ENCODE results near the gene THOC6.
"Not testable (repeated sequence)": the region's sequence is repeated elsewhere in the genome, so short reads cannot be mapped to it uniquely, and the experiment has no call there.

The THOC6 gene

GRCh38 chr16:3057181-3058138, 33.6 kb downstream of the THOC6 start:
- no peak for DNase-seq

- DNase-seq = peak; percentile 70
These were observed 34.5 kb downstream of the THOC6 start for GRCh38 chr16:3058139-3059030.

GRCh38 chr16:3059041-3059722, 35.3 kb downstream of the THOC6 start:
- DNase-seq = peak; percentile 92

GRCh38 chr16:3059723-3060242, 35.9 kb downstream of the THOC6 start:
- no peak for DNase-seq

- DNase-seq = no peak
These were observed 36.7 kb downstream of the THOC6 start for GRCh38 chr16:3060339-3061127.

- no peak for DNase-seq
These were observed 38.7 kb downstream of the THOC6 start for GRCh38 chr16:3062553-3062952.

- no peak for DNase-seq
These were observed 40.0 kb downstream of the THOC6 start for GRCh38 chr16:3063625-3064386.

- DNase-seq = no peak
These were observed 41.4 kb downstream of the THOC6 start, which contains the start of gene IL32 for GRCh38 chr16:3065069-3065741. Gene IL32 (plus strand): TSS chr16:3065640. CDS start chr16:3065812, 172 bp downstream.

GRCh38 chr16:3065742-3066439, 42.1 kb downstream of the THOC6 start:
- no peak for DNase-seq

- no peak for DNase-seq
These were observed 42.6 kb downstream of the THOC6 start for GRCh38 chr16:3066440-3066748.

- DNase-seq = no peak
These were observed 44.7 kb downstream of the THOC6 start for GRCh38 chr16:3068487-3068886.

GRCh38 chr16:3069146-3069545, 45.3 kb downstream of the THOC6 start:
- not testable (repeated sequence) for DNase-seq

GRCh38 chr16:3070608-3071111, 46.8 kb downstream of the THOC6 start:
- DNase-seq = no peak

- no peak for DNase-seq
These were observed 47.8 kb downstream of the THOC6 start for GRCh38 chr16:3071655-3072054.

GRCh38 chr16:3072148-3072547, 48.3 kb downstream of the THOC6 start:
- DNase-seq = not testable (repeated sequence)

- peak; percentile 41 for DNase-seq
These were observed 48.9 kb downstream of the THOC6 start for GRCh38 chr16:3072576-3073263.

- no peak for DNase-seq
These were observed 49.6 kb downstream of the THOC6 start for GRCh38 chr16:3073448-3073847.

- peak; percentile 93 for DNase-seq
These were observed 51.2 kb downstream of the THOC6 start for GRCh38 chr16:3074860-3075522.
